ENCODE results near the gene ARHGAP15.

GRCh38 chr2:143434445-143434844, 305.2 kb downstream of the ARHGAP15 start:
- no peak for TF ChIP-seq CTCF (IDR thresholded peaks at IDR 0.05; ENCODE audit: low read depth, low read length, missing input control)
- no peak for TF ChIP-seq REST (IDR thresholded peaks at IDR 0.05)
- TF ChIP-seq RAD21 (IDR thresholded peaks at IDR 0.05): peak in 1 of 2 donors; percentile 38

All from liver (tissue), 3 donors.